NK-92 (cell line): ENCODE data around the gene FKBP2.
"Not testable (repeated sequence)": the region's sequence is repeated elsewhere in the genome, so short reads cannot be mapped to it uniquely, and the experiment has no call there.

ENCODE experiments used
- DNase-seq: peaks from one replicate; lab custom pipeline; 2025; ENCODE audit not compliant: unreplicated experiment; lab: John Stamatoyannopoulos, UW

FKBP2 gene

GRCh38 chr11:64233913-64234586, 6.8 kb upstream of the FKBP2 start, which contains the start of gene VEGFB:
TSS of gene VEGFB (plus strand) at chr11:64234584. CDS start at chr11:64234834, 250 bp downstream.
- no peak for DNase-seq

- DNase-seq = no peak
Observed at GRCh38 chr11:64234647-64235379, 6.1 kb upstream of the FKBP2 start.

GRCh38 chr11:64235437-64236161, 5.3 kb upstream of the FKBP2 start:
- no peak for DNase-seq

GRCh38 chr11:64237484-64237951, 3.4 kb upstream of the FKBP2 start:
- no peak for DNase-seq

- no peak for DNase-seq
Observed at GRCh38 chr11:64238076-64238475, 2.8 kb upstream of the FKBP2 start.

- DNase-seq = no peak
Observed at GRCh38 chr11:64238999-64239398, 1.9 kb upstream of the FKBP2 start.

GRCh38 chr11:64239662-64240434, 1.0 kb upstream of the FKBP2 start:
- no peak for DNase-seq

GRCh38 chr11:64241241-64241490, 271 bp downstream of the FKBP2 start:
- peak; percentile 95 for DNase-seq

GRCh38 chr11:64241491-64242374, 838 bp downstream of the FKBP2 start:
- no peak for DNase-seq

- no peak for DNase-seq
Observed at GRCh38 chr11:64243236-64243854, 2.5 kb downstream of the FKBP2 start.

GRCh38 chr11:64244107-64244506, 3.2 kb downstream of the FKBP2 start:
- DNase-seq = no peak

GRCh38 chr11:64244966-64245365, 4.1 kb downstream of the FKBP2 start:
- no peak for DNase-seq

- no peak for DNase-seq
Observed at GRCh38 chr11:64245401-64245796, 4.5 kb downstream of the FKBP2 start.

- DNase-seq = no peak
Observed at GRCh38 chr11:64245797-64246620, 5.1 kb downstream of the FKBP2 start.

- DNase-seq = not testable (repeated sequence)
Observed at GRCh38 chr11:64246621-64246870, 5.7 kb downstream of the FKBP2 start.

- DNase-seq = no peak
Observed at GRCh38 chr11:64246871-64247728, 6.2 kb downstream of the FKBP2 start, which contains the start of gene PPP1R14B. TSS of gene PPP1R14B (minus strand) at chr11:64246943. CDS start at chr11:64246673, 270 bp downstream.

- DNase-seq = no peak
Observed at GRCh38 chr11:64247729-64248531, 7.0 kb downstream of the FKBP2 start.
